Hepatocyte (in vitro differentiated cells): ENCODE data around the gene KANK4. TPM values are rescaled to one million over a fixed set of nuclear protein-coding genes. Genes with fewer than 3 reads are reported as not detected.

ENCODE experiments used
- DNase-seq: peaks from one replicate; pipeline ENCODE4 v3.0.0-alpha.2; 2016; ENCODE audit warnings: low spot score
- H2AFZ ChIP-seq: fragments of 200-600 bp; sonication (generic); 2 replicates; pipeline ENCODE4 v1.6.0; 2016; ENCODE audit warnings: antibody characterized with exemption, mild to moderate bottlenecking
- H3K27ac ChIP-seq: fragments of 200-600 bp; sonication (generic); 2 replicates; pipeline ENCODE4 v1.5.1; 2016; ENCODE audit warnings: mild to moderate bottlenecking
- H3K27me3 ChIP-seq: fragments of 200-600 bp; sonication (generic); 2 replicates; pipeline ENCODE4 v1.6.1; 2016
- H3K36me3 ChIP-seq: fragments of 200-600 bp; sonication (generic); replicated peaks from 2 replicates; pipeline ENCODE4 v1.5.1; 2016; ENCODE audit warnings: low read depth; ENCODE audit not compliant: insufficient read depth
- H3K4me1 ChIP-seq: fragments of 200-600 bp; sonication (generic); 2 replicates; pipeline ENCODE4 v1.5.1; 2016; ENCODE audit warnings: mild to moderate bottlenecking, moderate library complexity; ENCODE audit not compliant: insufficient read depth
- H3K4me2 ChIP-seq: fragments of 200-600 bp; sonication (generic); 2 replicates; pipeline ENCODE4 v1.6.0; 2016
- H3K4me3 ChIP-seq: fragments of 200-600 bp; sonication (generic); 2 replicates; pipeline ENCODE4 v1.5.1; 2016; ENCODE audit warnings: mild to moderate bottlenecking
- H3K79me2 ChIP-seq: fragments of 200-600 bp; sonication (generic); 2 replicates; pipeline ENCODE4 v1.6.0; 2017; ENCODE audit warnings: mild to moderate bottlenecking
- H3K9me2 ChIP-seq: fragments of 200-600 bp; sonication (generic); replicated peaks from 2 replicates; pipeline ENCODE4 v1.6.0; 2017; ENCODE audit warnings: mild to moderate bottlenecking; ENCODE audit not compliant: insufficient read depth
- H3K9me3 ChIP-seq: fragments of 200-600 bp; sonication (generic); 2 replicates; pipeline ENCODE4 v1.5.1; 2016; ENCODE audit warnings: low read depth, mild to moderate bottlenecking
- H4K20me1 ChIP-seq: fragments of 200-600 bp; sonication (generic); 2 replicates; pipeline ENCODE4 v1.6.0; 2016; ENCODE audit warnings: mild to moderate bottlenecking; ENCODE audit not compliant: insufficient read depth, poor library complexity, severe bottlenecking
- EZH2 ChIP-seq: fragments of 200-600 bp; sonication (generic); IDR thresholded peaks from 2 replicates; pipeline ENCODE4 v1.6.1; 2016; ENCODE audit warnings: antibody characterized with exemption, mild to moderate bottlenecking, borderline replicate concordance
- EZH2phosphoT487 ChIP-seq: fragments of 200-600 bp; sonication (generic); IDR thresholded peaks from one replicate; pipeline ENCODE4 v1.6.1; 2018; ENCODE audit warnings: antibody characterized with exemption, mild to moderate bottlenecking, low read depth, moderate library complexity; ENCODE audit not compliant: unreplicated experiment, severe bottlenecking
- WGBS: methylation state at CpG from one replicate; pipeline ENCODE4 v1.1.6; 2016; ENCODE audit warnings: low lambda C conversion rate; ENCODE audit errors: missing lambda C conversion rate; 5-methylcytosine and 5-hydroxymethylcytosine counted together
- polyA plus RNA-seq: library from polyadenylated mRNA; unstranded; fragments of >200 nt; fragmentation: Nextera tagmentation; extraction: Ambion mirVana; gene quantifications from 2 replicates; pipeline ENCODE4 v1.2.1, GENCODE V29; 2016
- total RNA-seq: library from RNA; depleted of rRNA; stranded (reverse); fragments of >200 nt; gene quantifications from 2 replicates; pipeline ENCODE4 v1.2.3, GENCODE V29; 2014
- TF ChIP-seq, protein P1 (sequence below): fragments of 200-600 bp; sonication (generic); IDR thresholded peaks from 2 replicates; pipeline ENCODE4 v1.5.1; 2016; ENCODE audit warnings: antibody characterized with exemption, mild to moderate bottlenecking; ENCODE audit not compliant: poor library complexity

Gene KANK4
- total and polyA plus RNA-seq, 2 experiments from 2014 or later = 6.0 to 7.7 TPM

DNA sequence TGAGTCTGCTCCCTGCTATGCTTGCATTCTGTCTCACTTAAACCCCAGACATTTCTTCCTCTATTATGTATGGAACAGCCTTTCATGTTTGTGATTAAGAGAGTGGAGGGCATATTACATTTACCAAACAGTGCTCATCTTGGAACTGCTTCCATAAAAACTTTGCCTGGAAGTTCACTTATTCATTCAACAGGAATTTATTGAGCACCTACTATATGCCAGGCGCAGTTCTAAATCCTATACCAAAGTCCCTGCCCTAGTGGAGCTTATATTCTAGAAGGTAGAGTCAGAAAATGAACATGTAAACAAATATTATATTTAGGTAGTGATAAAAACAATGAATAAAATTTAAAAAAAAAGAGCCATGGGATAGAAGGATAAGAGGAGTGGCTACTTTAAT is 49.8 kb downstream of the KANK4 start:
- Histone ChIP-seq H3K9me2 (no peaks in the 10 kb centered on the region), H3K4me2 (no peak overlapping the region), H3K4me3 (no peak overlapping the region), H3K4me1 (peaks cover 12% of the 10 kb centered on the region), H3K36me3 (no peaks in the 10 kb centered on the region), H2AFZ (no peak overlapping the region), H3K27me3 (no peaks in the 10 kb centered on the region), H4K20me1 (no peaks in the 10 kb centered on the region), H3K27ac (no peak overlapping the region), H3K79me2 (no peaks in the 10 kb centered on the region), H3K9me3 (no peaks in the 10 kb centered on the region)
- WGBS = 100% methylated on average over 1 of the region's 1 CpG
- DNase-seq = no peak
- TF ChIP-seq, protein P1, sequence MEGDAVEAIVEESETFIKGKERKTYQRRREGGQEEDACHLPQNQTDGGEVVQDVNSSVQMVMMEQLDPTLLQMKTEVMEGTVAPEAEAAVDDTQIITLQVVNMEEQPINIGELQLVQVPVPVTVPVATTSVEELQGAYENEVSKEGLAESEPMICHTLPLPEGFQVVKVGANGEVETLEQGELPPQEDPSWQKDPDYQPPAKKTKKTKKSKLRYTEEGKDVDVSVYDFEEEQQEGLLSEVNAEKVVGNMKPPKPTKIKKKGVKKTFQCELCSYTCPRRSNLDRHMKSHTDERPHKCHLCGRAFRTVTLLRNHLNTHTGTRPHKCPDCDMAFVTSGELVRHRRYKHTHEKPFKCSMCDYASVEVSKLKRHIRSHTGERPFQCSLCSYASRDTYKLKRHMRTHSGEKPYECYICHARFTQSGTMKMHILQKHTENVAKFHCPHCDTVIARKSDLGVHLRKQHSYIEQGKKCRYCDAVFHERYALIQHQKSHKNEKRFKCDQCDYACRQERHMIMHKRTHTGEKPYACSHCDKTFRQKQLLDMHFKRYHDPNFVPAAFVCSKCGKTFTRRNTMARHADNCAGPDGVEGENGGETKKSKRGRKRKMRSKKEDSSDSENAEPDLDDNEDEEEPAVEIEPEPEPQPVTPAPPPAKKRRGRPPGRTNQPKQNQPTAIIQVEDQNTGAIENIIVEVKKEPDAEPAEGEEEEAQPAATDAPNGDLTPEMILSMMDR = no peak
- TF ChIP-seq EZH2 = no peak
- no peak for TF ChIP-seq EZH2phosphoT487

DNA sequence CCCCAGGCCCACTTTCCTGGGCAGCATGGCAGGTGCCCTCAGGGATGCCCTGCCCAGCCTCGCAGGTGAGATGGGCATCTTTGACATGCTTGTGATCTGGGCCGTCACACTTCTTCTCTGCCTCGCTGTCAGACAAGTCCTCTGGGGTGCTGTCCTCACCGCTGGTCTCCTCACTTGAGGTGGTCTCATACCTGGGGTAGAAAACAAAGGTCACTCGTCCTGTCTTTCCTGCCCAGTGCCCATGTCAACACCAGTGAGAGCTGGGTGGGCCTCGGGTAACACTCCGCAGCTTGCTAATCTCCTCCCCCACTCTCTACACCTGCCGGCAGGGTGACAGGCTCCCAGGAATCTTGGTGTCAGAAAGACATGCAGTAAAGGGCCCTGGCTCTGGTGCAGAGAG is 50.9 kb downstream of the KANK4 start:
- TF ChIP-seq EZH2phosphoT487 (no peak), EZH2 (no peak)
- TF ChIP-seq, protein P1 = no peak
- H3K9me2 ChIP-seq = no peaks in the 10 kb centered on the region
- peaks cover 12% of the 10 kb centered on the region for H3K4me1 ChIP-seq
- H3K27ac ChIP-seq = no peak overlapping the region
- H4K20me1 ChIP-seq = no peaks in the 10 kb centered on the region
- no peak overlapping the region for H2AFZ ChIP-seq
- no peak overlapping the region for H3K4me2 ChIP-seq
- no peaks in the 10 kb centered on the region for H3K36me3 ChIP-seq
- WGBS = 86% methylated on average over 8 of the region's 8 CpGs
- H3K27me3 ChIP-seq = no peaks in the 10 kb centered on the region
- no peaks in the 10 kb centered on the region for H3K9me3 ChIP-seq
- no peaks in the 10 kb centered on the region for H3K79me2 ChIP-seq
- no peak for DNase-seq
- H3K4me3 ChIP-seq = no peak overlapping the region

DNA sequence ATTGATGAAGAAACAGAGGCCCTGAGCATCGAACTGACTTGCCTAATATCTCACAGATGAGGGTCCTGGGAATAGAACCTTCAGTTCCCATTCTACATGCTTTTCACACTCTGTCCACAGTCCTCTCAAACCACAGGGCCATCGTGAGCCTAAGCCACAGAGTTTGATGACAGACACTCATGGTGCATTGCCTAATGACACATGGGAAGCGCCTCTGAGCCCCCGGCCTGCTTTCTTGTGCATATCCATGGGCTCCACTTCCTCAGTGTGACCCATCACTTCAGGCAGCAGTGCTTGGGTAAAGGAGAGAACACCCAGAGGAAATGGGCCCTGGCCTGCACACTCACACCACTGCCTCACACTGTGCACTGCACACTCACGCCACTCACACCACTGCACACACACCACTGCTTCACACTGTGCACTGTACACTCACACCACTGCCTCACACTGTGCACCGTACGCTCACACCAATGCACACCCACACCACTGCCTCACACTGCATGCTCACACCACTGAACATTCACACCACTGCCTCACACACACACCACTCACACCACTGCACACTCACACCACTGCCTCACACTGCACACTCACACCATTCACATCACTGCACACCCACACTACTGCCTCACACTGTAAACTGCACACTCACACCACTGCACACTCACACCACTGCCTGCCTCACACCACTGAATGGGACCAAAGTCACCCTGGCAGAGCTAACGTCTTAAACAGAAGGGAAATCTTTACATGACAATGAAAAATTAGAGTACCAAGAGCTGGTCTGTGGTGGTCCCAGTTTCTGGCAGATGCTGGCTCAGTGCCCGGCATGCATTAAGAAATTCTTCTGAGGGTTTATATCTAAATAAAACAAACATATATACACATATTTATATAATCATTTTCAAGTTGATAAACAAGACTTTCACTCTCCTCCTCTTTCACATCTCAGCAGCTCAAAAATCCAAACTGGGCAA is 53.0 kb downstream of the KANK4 start:
- TF ChIP-seq, protein P1 = no peak
- TF ChIP-seq EZH2phosphoT487 (no peak), EZH2 (no peak)
- Histone ChIP-seq H3K36me3 (no peaks in the 10 kb centered on the region), H4K20me1 (no peaks in the 10 kb centered on the region), H3K79me2 (no peaks in the 10 kb centered on the region), H3K9me3 (no peaks in the 10 kb centered on the region), H3K27me3 (no peaks in the 10 kb centered on the region), H3K4me3 (no peak overlapping the region), H2AFZ (no peak overlapping the region), H3K9me2 (no peaks in the 10 kb centered on the region), H3K27ac (no peak overlapping the region), H3K4me2 (no peak overlapping the region), H3K4me1 (peaks cover under 1% of the 10 kb centered on the region)
- DNase-seq = no peak
- WGBS = 72% methylated on average over 9 of the region's 9 CpGs
